Prostate gland (tissue), 2 donors: ENCODE measurements around the gene ITGA3.

Experiments
- POLR2AphosphoS5 ChIP-seq: sonication (generic); formaldehyde crosslinking; IDR thresholded peaks from one replicate; pipeline ENCODE4 v1.6.1; 2017; ENCODE audit warnings: antibody characterized with exemption
- TF ChIP-seq, protein P1 (sequence below), 4 experiments: fragments of 200-600 bp in 2 of 4; fragments of 450-650 bp in 2 of 4; sonication (generic) in 2 of 4; IDR thresholded peaks; 1 replicate in 3 of 4; 2 replicates in 1 of 4; pipeline ENCODE4 v1.5.1; 2016 to 2019; ENCODE audit warnings: antibody characterized with exemption in 4 of 4, mild to moderate bottlenecking in 2 of 4, moderate library complexity in 2 of 4

DNA sequence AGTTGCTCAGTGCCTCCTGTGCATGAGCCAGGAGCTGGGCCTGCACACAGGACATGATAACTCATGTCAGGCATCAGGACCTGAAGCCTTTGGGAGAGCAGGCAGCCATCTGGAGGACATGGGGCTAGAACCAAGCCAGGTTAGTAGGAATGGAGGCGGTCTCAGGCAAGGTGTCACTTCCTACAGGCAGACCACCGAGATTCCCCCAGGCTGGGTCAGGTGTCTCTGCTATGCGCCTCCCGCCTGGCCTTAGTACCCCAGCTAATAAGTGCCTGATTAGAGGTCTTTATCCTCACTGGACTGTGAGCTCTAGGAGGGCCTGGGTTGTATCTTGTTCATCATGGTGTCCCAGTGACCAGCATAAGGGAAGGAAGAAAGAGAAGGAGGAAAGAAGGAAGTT, 58.5 kb downstream of the ITGA3 start:
- TF ChIP-seq, protein P1, sequence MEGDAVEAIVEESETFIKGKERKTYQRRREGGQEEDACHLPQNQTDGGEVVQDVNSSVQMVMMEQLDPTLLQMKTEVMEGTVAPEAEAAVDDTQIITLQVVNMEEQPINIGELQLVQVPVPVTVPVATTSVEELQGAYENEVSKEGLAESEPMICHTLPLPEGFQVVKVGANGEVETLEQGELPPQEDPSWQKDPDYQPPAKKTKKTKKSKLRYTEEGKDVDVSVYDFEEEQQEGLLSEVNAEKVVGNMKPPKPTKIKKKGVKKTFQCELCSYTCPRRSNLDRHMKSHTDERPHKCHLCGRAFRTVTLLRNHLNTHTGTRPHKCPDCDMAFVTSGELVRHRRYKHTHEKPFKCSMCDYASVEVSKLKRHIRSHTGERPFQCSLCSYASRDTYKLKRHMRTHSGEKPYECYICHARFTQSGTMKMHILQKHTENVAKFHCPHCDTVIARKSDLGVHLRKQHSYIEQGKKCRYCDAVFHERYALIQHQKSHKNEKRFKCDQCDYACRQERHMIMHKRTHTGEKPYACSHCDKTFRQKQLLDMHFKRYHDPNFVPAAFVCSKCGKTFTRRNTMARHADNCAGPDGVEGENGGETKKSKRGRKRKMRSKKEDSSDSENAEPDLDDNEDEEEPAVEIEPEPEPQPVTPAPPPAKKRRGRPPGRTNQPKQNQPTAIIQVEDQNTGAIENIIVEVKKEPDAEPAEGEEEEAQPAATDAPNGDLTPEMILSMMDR (IDR thresholded peaks at IDR 0.05), result no peak
- no peak for TF ChIP-seq POLR2AphosphoS5
